ENCODE data around the gene RSU1. TPM values are rescaled to one million over a fixed set of nuclear protein-coding genes. Genes with fewer than 3 reads are reported as not detected.
A peak's percentile ranks its signal among the peaks of the same experiment; 100 is the strongest.

RSU1 gene
- total RNA-seq (10 to 100 TPM; 50.3 to 94.7 (median 74.6) TPM), polyA plus RNA-seq (10 to 100 TPM; 46.2 to 75.8 (median 48.5) TPM)

GRCh38 chr10:16817125-16818019 lies at the start of gene RSU1:
Gene RSU1 (minus strand): TSS chr10:16817424. CDS start chr10:16817081, 343 bp downstream.
- H3K9me3 ChIP-seq = peaks cover 0 to 2% (median 0%) of the 10 kb centered on the region in 4 donors
- no peaks in the 10 kb centered on the region for H3K36me3 ChIP-seq
- DNase-seq = peak; percentile 100
- H3K27me3 ChIP-seq = no peaks in the 10 kb centered on the region
- intact Hi-C loops (cut with DNase I) = loop anchor here (2.0 to 10.0 kb wide), 2 partner anchors 381 to 1723 kb away; partner anchors contain the start of genes PTER and RPP38
- H3K27ac ChIP-seq = peak within 1 kb of the TSS; percentile 89 to 97 (median 92)
- peaks cover 0 to 29% (median 28%) of the 10 kb centered on the region in 4 donors for H3K4me1 ChIP-seq
- peak within 1 kb of the TSS; percentile 57 to 92 (median 80) for H3K4me3 ChIP-seq
- WGBS, 2 donors = 0 to 1% methylated on average over 65 of the region's 65 CpGs
- TF ChIP-seq EP300 (IDR thresholded peaks at IDR 0.05) (peak in 1 of 4 donors; percentile 18), CTCF (IDR thresholded peaks at IDR 0.05) (no peak), POLR2A (IDR thresholded peaks at IDR 0.05) (peak; percentile 58 to 62), POLR2AphosphoS5 (IDR thresholded peaks at IDR 0.05) (peak; percentile 75 to 84 (median 80))

GRCh38 chr10:16866541-16867275 lies 49.5 kb upstream of the RSU1 start:
- Histone ChIP-seq H3K27me3 (no peaks in the 10 kb centered on the region), H3K9me3 (no peaks in the 10 kb centered on the region), H3K36me3 (no peaks in the 10 kb centered on the region), H3K4me3 (no peak overlapping the region), H3K4me1 (no peaks in the 10 kb centered on the region), H3K27ac (no peak overlapping the region)
- intact Hi-C loops (cut with DNase I) = no loop called here
- no peak for DNase-seq
- no peak for TF ChIP-seq EP300 (IDR thresholded peaks at IDR 0.05)
- no peak for TF ChIP-seq POLR2AphosphoS5 (IDR thresholded peaks at IDR 0.05)
- no peak for TF ChIP-seq CTCF (IDR thresholded peaks at IDR 0.05)
- no peak for TF ChIP-seq POLR2A (IDR thresholded peaks at IDR 0.05)
- WGBS, 2 donors = 87 to 92% methylated on average over 7 of the region's 7 CpGs

- Histone ChIP-seq H3K36me3 (no peaks in the 10 kb centered on the region), H3K27ac (no peak overlapping the region), H3K9me3 (no peaks in the 10 kb centered on the region), H3K4me3 (no peak overlapping the region), H3K27me3 (no peaks in the 10 kb centered on the region), H3K4me1 (no peaks in the 10 kb centered on the region)
- intact Hi-C loops (cut with DNase I) = no loop called here
- no peak for DNase-seq
- TF ChIP-seq POLR2A (IDR thresholded peaks at IDR 0.05) = no peak
- TF ChIP-seq POLR2AphosphoS5 (IDR thresholded peaks at IDR 0.05) = no peak
- TF ChIP-seq CTCF (IDR thresholded peaks at IDR 0.05) = no peak
- no peak for TF ChIP-seq EP300 (IDR thresholded peaks at IDR 0.05)
- 65 to 90% methylated on average over 7 of the region's 7 CpGs for WGBS, 2 donors
Observed at GRCh38 chr10:16865766-16866165, 48.5 kb upstream of the RSU1 start.

- Histone ChIP-seq H3K4me3 (no peak overlapping the region), H3K4me1 (no peaks in the 10 kb centered on the region), H3K9me3 (peaks cover 0 to 4% (median 0%) of the 10 kb centered on the region in 4 donors), H3K27me3 (no peaks in the 10 kb centered on the region), H3K36me3 (no peaks in the 10 kb centered on the region), H3K27ac (no peak overlapping the region)
- intact Hi-C loops (cut with DNase I) = no loop called here
- TF ChIP-seq POLR2AphosphoS5 (IDR thresholded peaks at IDR 0.05) = no peak
- TF ChIP-seq CTCF (IDR thresholded peaks at IDR 0.05) = no peak
- TF ChIP-seq EP300 (IDR thresholded peaks at IDR 0.05) = no peak
- TF ChIP-seq POLR2A (IDR thresholded peaks at IDR 0.05) = no peak
- DNase-seq = no peak
- 64 to 80% methylated on average over 2 of the region's 2 CpGs for WGBS, 2 donors
Observed at GRCh38 chr10:16863766-16864165, 46.5 kb upstream of the RSU1 start.

All from sigmoid colon (tissue), 7 donors.